ENCODE results near the gene MRAS.

DNA sequence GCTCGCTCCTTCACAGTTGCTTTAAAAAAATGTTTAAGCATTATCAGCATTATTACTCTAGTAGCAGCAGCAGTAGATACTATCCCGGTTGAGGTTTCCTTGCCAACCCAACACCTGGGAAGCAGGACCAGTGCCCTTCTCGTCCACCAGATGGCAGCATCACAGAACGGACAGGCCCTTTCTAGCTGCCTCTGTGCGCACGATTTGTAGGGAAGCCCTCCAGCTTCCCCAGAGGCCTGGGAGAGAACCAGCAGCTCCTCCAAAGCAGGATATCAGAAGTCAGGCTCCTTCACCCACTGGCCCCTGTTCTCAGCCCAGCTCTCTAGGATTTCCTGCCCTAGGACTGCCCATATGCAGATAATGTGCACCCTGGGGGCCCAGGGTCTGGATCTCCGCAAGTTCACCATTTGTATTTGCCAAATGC is 69.2 kb downstream of the MRAS start:
- peak; percentile 86 for TF ChIP-seq CTCF (IDR thresholded peaks at IDR 0.05; ENCODE audit: low read depth, low read length, poor library complexity, severe bottlenecking)
- no peak for TF ChIP-seq EZH2phosphoT487 (IDR thresholded peaks at IDR 0.05; ENCODE audit: borderline replicate concordance, low read length)
